Amygdala (tissue), 56 donors: ENCODE data around the gene SH3RF1.

Experiments used
- DNase-seq, 56 donors: peaks; one replicate each; lab custom pipeline; 2025; lab: John Stamatoyannopoulos, UW

Gene SH3RF1

GRCh38 chr4:169231647-169232262 lies 39.0 kb downstream of the SH3RF1 start:
- DNase-seq: no peak

- DNase-seq: no peak
Observed at GRCh38 chr4:169229571-169230028, 41.2 kb downstream of the SH3RF1 start.

- no peak for DNase-seq
Observed at GRCh38 chr4:169228076-169228475, 42.7 kb downstream of the SH3RF1 start.

- no peak for DNase-seq
Observed at GRCh38 chr4:169226565-169226964, 44.2 kb downstream of the SH3RF1 start.

- no peak for DNase-seq
Observed at GRCh38 chr4:169225812-169226211, 44.9 kb downstream of the SH3RF1 start.

- DNase-seq: no peak
Observed at GRCh38 chr4:169225058-169225751, 45.6 kb downstream of the SH3RF1 start.

GRCh38 chr4:169222761-169223160 lies 48.0 kb downstream of the SH3RF1 start:
- no peak for DNase-seq

- DNase-seq: no peak
Observed at GRCh38 chr4:169221662-169222061, 49.1 kb downstream of the SH3RF1 start.

GRCh38 chr4:169220854-169221411 lies 49.8 kb downstream of the SH3RF1 start:
- DNase-seq: no peak

- no peak for DNase-seq
Observed at GRCh38 chr4:169220447-169220846, 50.3 kb downstream of the SH3RF1 start.

- no peak for DNase-seq
Observed at GRCh38 chr4:169219440-169219839, 51.3 kb downstream of the SH3RF1 start.

GRCh38 chr4:169215656-169216055 lies 55.1 kb downstream of the SH3RF1 start:
- DNase-seq: no peak

- DNase-seq: no peak
Observed at GRCh38 chr4:169212981-169213380, 57.8 kb downstream of the SH3RF1 start.

- DNase-seq: no peak
Observed at GRCh38 chr4:169210504-169211118, 60.1 kb downstream of the SH3RF1 start.

- no peak for DNase-seq
Observed at GRCh38 chr4:169209388-169209883, 61.3 kb downstream of the SH3RF1 start.

GRCh38 chr4:169208516-169208915 lies 62.2 kb downstream of the SH3RF1 start:
- no peak for DNase-seq

GRCh38 chr4:169208090-169208455 lies 62.7 kb downstream of the SH3RF1 start:
- DNase-seq: no peak

- DNase-seq: no peak
Observed at GRCh38 chr4:169207436-169208089, 63.2 kb downstream of the SH3RF1 start.

- DNase-seq: no peak
Observed at GRCh38 chr4:169205744-169206080, 65.0 kb downstream of the SH3RF1 start.

- DNase-seq: no peak
Observed at GRCh38 chr4:169205075-169205743, 65.5 kb downstream of the SH3RF1 start.
